Activated CD4-positive, alpha-beta T cell treated with anti-CD3 and anti-CD28 coated beads for 24 hours (primary cell): Measurements from ENCODE around the gene LNX1.

ENCODE experiments used
- DNase-seq, 2 donors: peaks; one replicate each; pipeline ENCODE4 v3.0.0-alpha.2; 2020; ENCODE audit warnings: low read depth in 2 of 2

LNX1 gene

GRCh38 chr4:53572600-53572994, 18.7 kb downstream of the LNX1 start:
- DNase-seq: no peak

- DNase-seq: no peak
These were observed 19.2 kb downstream of the LNX1 start for GRCh38 chr4:53571936-53572599.

- DNase-seq: peak in 1 of 2 donors; percentile 6
These were observed 27.5 kb downstream of the LNX1 start for GRCh38 chr4:53563824-53564223.

- no peak for DNase-seq
These were observed 28.9 kb downstream of the LNX1 start for GRCh38 chr4:53562409-53562808.

GRCh38 chr4:53559021-53559620, 32.2 kb downstream of the LNX1 start:
- DNase-seq: no peak

- DNase-seq: no peak
These were observed 33.1 kb downstream of the LNX1 start for GRCh38 chr4:53558065-53558801.

- no peak for DNase-seq
These were observed 33.6 kb downstream of the LNX1 start for GRCh38 chr4:53557669-53558064.

GRCh38 chr4:53556651-53557050, 34.6 kb downstream of the LNX1 start:
- no peak for DNase-seq

GRCh38 chr4:53553486-53554210, 37.6 kb downstream of the LNX1 start:
- no peak for DNase-seq

- DNase-seq: no peak
These were observed 38.6 kb downstream of the LNX1 start for GRCh38 chr4:53552711-53553110.

GRCh38 chr4:53551958-53552357, 39.3 kb downstream of the LNX1 start:
- no peak for DNase-seq

GRCh38 chr4:53551281-53551864, 39.9 kb downstream of the LNX1 start:
- no peak for DNase-seq

GRCh38 chr4:53548662-53549061, 42.6 kb downstream of the LNX1 start:
- no peak for DNase-seq

GRCh38 chr4:53547983-53548382, 43.3 kb downstream of the LNX1 start:
- DNase-seq: no peak

- DNase-seq: no peak
These were observed 45.2 kb downstream of the LNX1 start for GRCh38 chr4:53545942-53546581.

GRCh38 chr4:53545273-53545672, 46.0 kb downstream of the LNX1 start:
- no peak for DNase-seq

GRCh38 chr4:53543561-53543960, 47.7 kb downstream of the LNX1 start:
- DNase-seq: no peak

GRCh38 chr4:53541577-53542206, 49.6 kb downstream of the LNX1 start:
- no peak for DNase-seq

- no peak for DNase-seq
These were observed 52.5 kb downstream of the LNX1 start for GRCh38 chr4:53538756-53539155.

GRCh38 chr4:53537606-53538005, 53.7 kb downstream of the LNX1 start:
- DNase-seq: no peak

GRCh38 chr4:53536328-53536727, 55.0 kb downstream of the LNX1 start:
- DNase-seq: no peak
